GM21786 (cell line): Measurements from ENCODE around the gene EFTUD2.

ENCODE experiments used
- ATAC-seq: cut with Tn5 transposase; IDR thresholded peaks from one replicate; pipeline ENCODE4 v1.9.1; 2021; ENCODE audit not compliant: unreplicated experiment

EFTUD2 gene

GRCh38 chr17:44889003-44889402 lies 10.2 kb downstream of the EFTUD2 start:
- no peak for ATAC-seq

GRCh38 chr17:44887971-44888954 lies 11.0 kb downstream of the EFTUD2 start:
- no peak for ATAC-seq

- no peak for ATAC-seq
These were observed 12.2 kb downstream of the EFTUD2 start for GRCh38 chr17:44887016-44887415.

GRCh38 chr17:44884941-44885340 lies 14.3 kb downstream of the EFTUD2 start:
- no peak for ATAC-seq

- no peak for ATAC-seq
These were observed 18.1 kb downstream of the EFTUD2 start for GRCh38 chr17:44881145-44881544.

- ATAC-seq: no peak
These were observed 19.2 kb downstream of the EFTUD2 start for GRCh38 chr17:44880062-44880461.

- no peak for ATAC-seq
These were observed 19.9 kb downstream of the EFTUD2 start for GRCh38 chr17:44879376-44879775.

- no peak for ATAC-seq
These were observed 20.5 kb downstream of the EFTUD2 start for GRCh38 chr17:44878627-44879221.

- no peak for ATAC-seq
These were observed 22.1 kb downstream of the EFTUD2 start for GRCh38 chr17:44877121-44877520.

GRCh38 chr17:44875761-44876160 lies 23.5 kb downstream of the EFTUD2 start:
- no peak for ATAC-seq

GRCh38 chr17:44872131-44872768 lies 27.0 kb downstream of the EFTUD2 start:
- no peak for ATAC-seq

GRCh38 chr17:44871556-44871955 lies 27.7 kb downstream of the EFTUD2 start:
- ATAC-seq: no peak

GRCh38 chr17:44867841-44868240 lies 31.4 kb downstream of the EFTUD2 start:
- ATAC-seq: no peak

- ATAC-seq: no peak
These were observed 33.3 kb downstream of the EFTUD2 start for GRCh38 chr17:44865931-44866330.

GRCh38 chr17:44865231-44865660 lies 34.0 kb downstream of the EFTUD2 start:
- no peak for ATAC-seq

- ATAC-seq: no peak
These were observed 34.4 kb downstream of the EFTUD2 start for GRCh38 chr17:44864831-44865230.

GRCh38 chr17:44863061-44863918 lies 36.0 kb downstream of the EFTUD2 start:
- no peak for ATAC-seq

GRCh38 chr17:44862278-44862914 lies 36.8 kb downstream of the EFTUD2 start:
- no peak for ATAC-seq

GRCh38 chr17:44859701-44860100 lies 39.5 kb downstream of the EFTUD2 start:
- ATAC-seq: no peak

- ATAC-seq: no peak
These were observed 45.1 kb downstream of the EFTUD2 start for GRCh38 chr17:44854192-44854591.
